Endothelial cell of umbilical vein (primary cell): Measurements from ENCODE around the gene OAS3.
"Not testable (repeated sequence)": the region's sequence is repeated elsewhere in the genome, so short reads cannot be mapped to it uniquely, and the experiment has no call there.

Source experiments
- CTCF ChIP-seq, 2 donors: IDR thresholded peaks; 1 replicate in 1 of 2; 2 replicates in 1 of 2; pipeline ENCODE4 v1.5.1; 2011; ENCODE audit warnings: low read length in 2 of 2, mild to moderate bottlenecking in 2 of 2, moderate library complexity in 2 of 2, control low read depth in 1 of 2, inconsistent platforms in 1 of 2, low read depth in 1 of 2; ENCODE audit not compliant: insufficient read depth in 1 of 2; ENCODE audit errors: extremely low read depth in 1 of 2
- EZH2 ChIP-seq: IDR thresholded peaks from 2 replicates; pipeline ENCODE4 v1.6.1; 2012; ENCODE audit warnings: borderline replicate concordance, low read depth, mild to moderate bottlenecking, moderate library complexity, low read length, inconsistent platforms; ENCODE audit not compliant: severe bottlenecking
- FOS ChIP-seq: IDR thresholded peaks from 2 replicates; pipeline ENCODE4 v1.6.1; 2011; ENCODE audit warnings: mild to moderate bottlenecking, low read length, moderate library complexity, borderline replicate concordance; ENCODE audit not compliant: insufficient read depth
- GATA2 ChIP-seq: IDR thresholded peaks from 2 replicates; pipeline ENCODE4 v1.7.0; 2011; ENCODE audit warnings: low read depth, mild to moderate bottlenecking, moderate library complexity, mixed read lengths, low read length; ENCODE audit not compliant: insufficient read length, insufficient read depth
- JUN ChIP-seq: IDR thresholded peaks from 2 replicates; pipeline ENCODE4 v1.6.1; 2011; ENCODE audit warnings: borderline replicate concordance, low read depth; ENCODE audit not compliant: insufficient read length, insufficient read depth
- MAX ChIP-seq: IDR thresholded peaks from 2 replicates; pipeline ENCODE4 v1.6.1; 2011; ENCODE audit not compliant: insufficient read depth, insufficient read length
- MYC ChIP-seq: IDR thresholded peaks from one replicate; pipeline ENCODE4 v1.6.1; 2011; ENCODE audit warnings: mild to moderate bottlenecking, low read depth, low read length
- POLR2A ChIP-seq: IDR thresholded peaks from 2 replicates; pipeline ENCODE4 v1.6.1; 2012; ENCODE audit warnings: low read depth, mild to moderate bottlenecking, control low read depth, low read length
- POLR2AphosphoS5 ChIP-seq: IDR thresholded peaks from 2 replicates; pipeline ENCODE4 v1.6.1; 2012; ENCODE audit warnings: low read depth, mild to moderate bottlenecking, control low read depth, low read length, moderate library complexity; ENCODE audit not compliant: insufficient read depth

GRCh38 chr12:112913888-112914287 lies 24.4 kb upstream of the OAS3 start:
- not testable (repeated sequence) for TF ChIP-seq CTCF (IDR thresholded peaks at IDR 0.05; ENCODE audit: extremely low read depth in 1 of 2, insufficient read depth in 1 of 2, low read depth in 1 of 2, low read length in 2 of 2); POLR2A; EZH2; POLR2AphosphoS5; JUN; MAX; MYC; FOS; GATA2
